Heart right ventricle (tissue), 16 donors: ENCODE measurements around the gene MEN1. TPM values are rescaled to one million over a fixed set of nuclear protein-coding genes. Genes with fewer than 3 reads are reported as not detected.

Experiments
- ATAC-seq, 8 donors: fragments of 200-7000 bp; cut with Tn5 transposase; one replicate each; pipeline ENCODE4 v1.9.1; 2020; ENCODE audit warnings: mild to moderate bottlenecking in 8 of 8, moderate library complexity in 8 of 8, moderate number of reproducible peaks in 1 of 8
- DNase-seq, 2 donors: peaks; one replicate each; pipeline ENCODE4 v3.0.0-alpha.2; 2020
- H3K27ac ChIP-seq, 10 donors: fragments of 200-600 bp; sonication (generic) in 2 of 10; one replicate each; pipeline versions ENCODE4 v1.5.0 to v1.8.0; 2020 to 2022; ENCODE audit warnings: mild to moderate bottlenecking in 3 of 10
- H3K27me3 ChIP-seq, 7 donors: fragments of 200-600 bp; one replicate each; pipeline ENCODE4 v1.8.0; 2021 to 2022; ENCODE audit warnings: mild to moderate bottlenecking in 2 of 7
- H3K36me3 ChIP-seq, 9 donors: fragments of 200-600 bp; sonication (generic) in 1 of 9; one replicate each; pipeline versions ENCODE4 v1.5.0 to v1.8.0; 2020 to 2022; ENCODE audit warnings: mild to moderate bottlenecking in 2 of 9
- H3K4me1 ChIP-seq, 9 donors: fragments of 200-600 bp; sonication (generic) in 1 of 9; one replicate each; pipeline versions ENCODE4 v1.5.0 to v1.8.0; 2020 to 2022; ENCODE audit warnings: mild to moderate bottlenecking in 4 of 9
- H3K4me3 ChIP-seq, 10 donors: fragments of 200-600 bp; sonication (generic) in 2 of 10; one replicate each; pipeline versions ENCODE4 v1.5.0 to v1.8.0; 2020 to 2022; ENCODE audit warnings: mild to moderate bottlenecking in 7 of 10, moderate library complexity in 2 of 10
- H3K9me3 ChIP-seq, 11 donors: fragments of 200-600 bp in 10 of 11; sonication (generic) in 2 of 11; one replicate each; pipeline versions ENCODE4 v1.5.0 to v1.8.0; 2013 to 2022; ENCODE audit warnings: mild to moderate bottlenecking in 2 of 11, control low read depth in 1 of 11, moderate library complexity in 1 of 11
- CTCF ChIP-seq, 9 donors: fragments of 200-600 bp; sonication (generic) in 2 of 9; IDR thresholded peaks; one replicate each; pipeline versions ENCODE4 v1.5.0 to v1.8.0; 2021 to 2022; ENCODE audit warnings: antibody characterized with exemption in 9 of 9, mild to moderate bottlenecking in 5 of 9, moderate library complexity in 1 of 9
- WGBS, 2 donors: extraction: QIAGEN DNeasy Blood & Tissue Kit; methylation state at CpG; one replicate each; pipeline ENCODE4 v1.1.7; 2013; ENCODE audit warnings: inconsistent platforms in 1 of 2; 5-methylcytosine and 5-hydroxymethylcytosine counted together
- intact Hi-C, 10 donors: fragments of 100-400 bp; cut with DNase I; formaldehyde crosslinking; loops; one replicate each; pipeline versions ENCODE4 v1.11.1 to v1.14.2; 2022
- polyA plus RNA-seq, 2 donors: library from polyadenylated mRNA; stranded (reverse); fragments of 200-250 nt; gene quantifications; one replicate each; pipeline ENCODE4 v1.2.3, GENCODE V29; 2013
- total RNA-seq, 10 donors: library from RNA; stranded (reverse); fragmentation: NEBNext Ultra II Directional in 3 of 10; extraction: Animal tissue kit (Norgen Biotek cat#: 25700) in 3 of 10; gene quantifications; one replicate each; pipeline versions ENCODE4 v1.2.1 to v1.2.4, GENCODE V29; 2021 to 2023
- donor health status: Arrhythmogenic right ventricular cardiomyopathy.
- donor health status: ischemic (EF 13 %, LVEDD 7.1; RV severe dilation, severe dysfunction).
- donor health status: healthy with polysubstance abuse.
- donor health status: DM: no; HTN: yes; CAD: no.
- donor health status: DM: no; HTN: no; CAD: no.
- donor health status: ischemic (EF 25% LVEDD 6.9; RV normal size, moderate dysfunction).
- donor health status: ischemic (EF 25% LVEDD 5.7; RV mildly dilated, moderate dysfunction).
- donor health status: healthy.
- donor health status: DM: yes; HTN: yes; CAD: no.
- donor health status: Ischemic cardiomyopathy.
- donor health status: ischemic (EF 35%, LVEDD 5.7; RV mildly dilated, moderate dysfunction).
- donor health status: nonischemic (EF 11% LVEDD 7.7; RV severe dilation, severe dysfunction).
- donor health status: DM: yes; HTN: yes; CAD: no.
- donor health status: PGD.
- donor health status: ischemic (EF 29% LVEDD 5.4; RV normal size, mild dysfunction).
- donor health status: nonischemic (EF 23%, LVEDD 6.1; RV moderate dilation, normal function).

Gene MEN1
- total and polyA plus RNA-seq, 12 donors, result 5.8 to 12.5 (median 8.7) TPM

GRCh38 chr11:64836448-64837072, 26.2 kb upstream of the MEN1 start:
- Histone ChIP-seq H3K27ac (no peak overlapping the region), H3K4me3 (no peak overlapping the region), H3K27me3 (no peaks in the 10 kb centered on the region), H3K9me3 (no peaks in the 10 kb centered on the region), H3K36me3 (no peaks in the 10 kb centered on the region), H3K4me1 (no peaks in the 10 kb centered on the region)
- ATAC-seq (no peak), DNase-seq (no peak)
- intact Hi-C loops, result no loop called here
- WGBS, 2 donors, result 80 to 87% methylated on average over 16 of the region's 16 CpGs
- TF ChIP-seq CTCF (IDR thresholded peaks at IDR 0.05), result no peak

GRCh38 chr11:64835616-64836447, 25.5 kb upstream of the MEN1 start:
- Histone ChIP-seq H3K27me3 (no peaks in the 10 kb centered on the region), H3K4me1 (no peaks in the 10 kb centered on the region), H3K4me3 (no peak overlapping the region), H3K36me3 (no peaks in the 10 kb centered on the region), H3K27ac (no peak overlapping the region), H3K9me3 (no peaks in the 10 kb centered on the region)
- 93 to 95% methylated on average over 17 of the region's 17 CpGs for WGBS, 2 donors
- ATAC-seq, result no peak
- intact Hi-C loops, result no loop called here
- DNase-seq, result no peak
- TF ChIP-seq CTCF (IDR thresholded peaks at IDR 0.05), result no peak

GRCh38 chr11:64834723-64835615, 24.6 kb upstream of the MEN1 start:
- DNase-seq, result no peak
- Histone ChIP-seq H3K4me3 (no peak overlapping the region), H3K27ac (no peak overlapping the region), H3K27me3 (no peaks in the 10 kb centered on the region), H3K36me3 (no peaks in the 10 kb centered on the region), H3K9me3 (no peaks in the 10 kb centered on the region), H3K4me1 (no peaks in the 10 kb centered on the region)
- ATAC-seq, result no peak
- 87 to 93% methylated on average over 29 of the region's 29 CpGs for WGBS, 2 donors
- intact Hi-C loops, result no loop called here
- no peak for TF ChIP-seq CTCF (IDR thresholded peaks at IDR 0.05)

GRCh38 chr11:64834031-64834722, 23.8 kb upstream of the MEN1 start:
- H3K4me3 ChIP-seq, result no peak overlapping the region
- 92 to 94% methylated on average over 24 to 25 of the region's 25 CpGs for WGBS, 2 donors
- no peak for DNase-seq
- no peak for ATAC-seq
- no peaks in the 10 kb centered on the region for H3K36me3 ChIP-seq
- no peaks in the 10 kb centered on the region for H3K27me3 ChIP-seq
- H3K27ac ChIP-seq, result no peak overlapping the region
- H3K9me3 ChIP-seq, result no peaks in the 10 kb centered on the region
- no peaks in the 10 kb centered on the region for H3K4me1 ChIP-seq
- intact Hi-C loops, result no loop called here
- TF ChIP-seq CTCF (IDR thresholded peaks at IDR 0.05), result no peak
